ENCODE measurements around the gene GTF2H1.

GRCh38 chr11:18372201-18372600 lies 49.8 kb downstream of the GTF2H1 start:
- TF ChIP-seq FOXP4 (CRISPR knock-in tag; IDR thresholded peaks at IDR 0.05; ENCODE audit: borderline replicate concordance) (no peak), CTCF (IDR thresholded peaks at IDR 0.05 in 2 of 3, conservative IDR thresholded peaks at IDR 0.05 in 1 of 3; ENCODE audit: insufficient read depth in 2 of 3, low read depth in 1 of 3, low read length in 3 of 3) (no peak), ZFX (CRISPR knock-in tag; IDR thresholded peaks at IDR 0.05) (no peak), USF1 (CRISPR knock-in tag; IDR thresholded peaks at IDR 0.05) (no peak), GATAD2A (IDR thresholded peaks at IDR 0.05) (no peak), RNF2 (IDR thresholded peaks at IDR 0.05) (no peak), POLR2A (conservative IDR thresholded peaks at IDR 0.05) (no peak), ZNF639 (CRISPR knock-in tag; conservative IDR thresholded peaks at IDR 0.05 in 1 of 2, IDR thresholded peaks at IDR 0.05 in 1 of 2) (no peak), GABPA (tag; conservative IDR thresholded peaks at IDR 0.05; ENCODE audit: low read depth) (no peak), CREM (IDR thresholded peaks at IDR 0.05; ENCODE audit: low read depth) (no peak), RNF219 (CRISPR knock-in tag; IDR thresholded peaks at IDR 0.05) (no peak), CC2D1A (IDR thresholded peaks at IDR 0.05) (no peak), SRF (CRISPR knock-in tag; IDR thresholded peaks at IDR 0.05) (no peak)

Data from K562 (cell line).